Ovary (tissue), 3 donors: Measurements from ENCODE around the gene CELF4.

ENCODE experiments used
- POLR2A ChIP-seq: fragments of 450-650 bp; IDR thresholded peaks from one replicate; pipeline ENCODE4 v1.6.1; 2017; ENCODE audit warnings: antibody characterized with exemption, mild to moderate bottlenecking, moderate library complexity
- TF ChIP-seq, protein P1 (sequence below), 3 donors: fragments of 450-650 bp in 2 of 3; fragments of 200-600 bp in 1 of 3; IDR thresholded peaks; one replicate each; pipeline versions ENCODE4 v1.5.1 to v1.8.0; 2016 to 2022; ENCODE audit warnings: antibody characterized with exemption in 3 of 3, mild to moderate bottlenecking in 1 of 3
- donor health status: DM: no; HTN: no; CAD: no.

DNA sequence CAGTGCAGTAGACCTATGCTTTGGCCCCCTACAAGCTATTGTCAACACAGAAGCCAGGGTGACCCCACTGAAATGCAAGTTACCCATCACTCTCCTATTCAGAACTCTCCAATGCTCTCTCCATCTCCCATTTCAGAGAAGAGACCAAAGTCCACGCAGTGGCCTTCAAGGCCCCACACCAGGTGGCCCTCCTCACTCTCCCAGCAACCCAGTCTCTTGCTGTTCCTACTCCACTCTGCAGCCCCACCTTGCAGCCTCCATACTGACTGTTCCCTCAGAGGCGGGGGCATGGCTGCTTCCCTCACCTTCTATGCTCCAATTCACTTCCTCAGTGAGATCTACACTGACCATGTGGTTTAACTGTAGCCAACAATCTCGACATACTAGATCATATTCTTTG lies 313.3 kb downstream of the CELF4 start:
- TF ChIP-seq, protein P1, sequence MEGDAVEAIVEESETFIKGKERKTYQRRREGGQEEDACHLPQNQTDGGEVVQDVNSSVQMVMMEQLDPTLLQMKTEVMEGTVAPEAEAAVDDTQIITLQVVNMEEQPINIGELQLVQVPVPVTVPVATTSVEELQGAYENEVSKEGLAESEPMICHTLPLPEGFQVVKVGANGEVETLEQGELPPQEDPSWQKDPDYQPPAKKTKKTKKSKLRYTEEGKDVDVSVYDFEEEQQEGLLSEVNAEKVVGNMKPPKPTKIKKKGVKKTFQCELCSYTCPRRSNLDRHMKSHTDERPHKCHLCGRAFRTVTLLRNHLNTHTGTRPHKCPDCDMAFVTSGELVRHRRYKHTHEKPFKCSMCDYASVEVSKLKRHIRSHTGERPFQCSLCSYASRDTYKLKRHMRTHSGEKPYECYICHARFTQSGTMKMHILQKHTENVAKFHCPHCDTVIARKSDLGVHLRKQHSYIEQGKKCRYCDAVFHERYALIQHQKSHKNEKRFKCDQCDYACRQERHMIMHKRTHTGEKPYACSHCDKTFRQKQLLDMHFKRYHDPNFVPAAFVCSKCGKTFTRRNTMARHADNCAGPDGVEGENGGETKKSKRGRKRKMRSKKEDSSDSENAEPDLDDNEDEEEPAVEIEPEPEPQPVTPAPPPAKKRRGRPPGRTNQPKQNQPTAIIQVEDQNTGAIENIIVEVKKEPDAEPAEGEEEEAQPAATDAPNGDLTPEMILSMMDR (IDR thresholded peaks at IDR 0.05), result no peak
- TF ChIP-seq POLR2A, result no peak
